Kasumi-1 (cell line): ENCODE results near the gene RFX1.

Experiments used
- DNase-seq, 2 experiments: peaks; one replicate each; lab custom pipeline; 2025; lab: John Stamatoyannopoulos, UW

The RFX1 gene

GRCh38 chr19:13996928-13997630 is 9.0 kb downstream of the RFX1 start:
- DNase-seq, result no peak

DNA sequence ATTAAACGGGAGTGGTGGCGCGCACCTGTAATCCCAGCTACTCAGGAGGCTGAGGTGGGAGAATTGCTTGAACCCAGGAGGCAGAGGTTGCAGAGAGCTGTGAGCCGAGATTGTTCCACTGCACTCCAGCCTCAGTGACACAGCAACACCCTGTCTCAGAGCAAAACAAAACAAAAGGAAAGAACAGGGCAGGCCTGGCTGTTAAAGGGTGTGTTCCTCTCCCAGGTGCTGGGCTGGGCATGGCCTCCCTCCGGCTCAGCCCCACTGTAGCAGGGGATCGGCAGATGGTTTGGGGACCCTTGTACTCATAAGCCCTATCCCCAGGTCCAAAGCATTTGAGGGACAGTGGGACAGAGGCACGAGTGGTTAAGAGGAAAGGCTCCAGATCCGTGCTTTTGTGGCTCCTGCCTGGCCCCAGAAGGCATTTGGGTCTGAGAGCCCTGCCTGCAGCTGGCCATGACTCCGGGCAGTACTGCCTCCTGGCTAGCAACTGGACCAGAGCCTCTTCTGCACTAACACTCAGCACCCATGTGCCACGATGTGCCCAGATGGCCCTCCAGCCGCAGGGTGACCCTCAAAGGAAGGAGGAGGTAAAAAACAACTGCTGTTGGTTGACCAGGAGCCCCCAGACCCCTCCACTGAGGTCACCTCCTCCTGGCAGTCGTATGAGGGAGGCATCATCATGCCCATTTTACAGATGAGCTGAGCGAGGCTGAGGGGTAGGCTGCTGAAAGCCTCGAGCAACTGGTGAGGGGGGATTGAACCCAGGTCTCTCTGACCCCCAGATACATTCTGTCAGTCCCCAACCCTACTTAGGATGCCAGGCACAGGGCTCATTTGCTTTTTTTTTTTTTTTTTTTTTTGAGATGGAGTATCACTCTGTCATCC is 10.0 kb downstream of the RFX1 start:
- DNase-seq, result no peak

GRCh38 chr19:13995017-13995728 is 10.9 kb downstream of the RFX1 start:
- DNase-seq, result no peak

- no peak for DNase-seq
Observed at GRCh38 chr19:13993590-13994300, 12.4 kb downstream of the RFX1 start.

DNA sequence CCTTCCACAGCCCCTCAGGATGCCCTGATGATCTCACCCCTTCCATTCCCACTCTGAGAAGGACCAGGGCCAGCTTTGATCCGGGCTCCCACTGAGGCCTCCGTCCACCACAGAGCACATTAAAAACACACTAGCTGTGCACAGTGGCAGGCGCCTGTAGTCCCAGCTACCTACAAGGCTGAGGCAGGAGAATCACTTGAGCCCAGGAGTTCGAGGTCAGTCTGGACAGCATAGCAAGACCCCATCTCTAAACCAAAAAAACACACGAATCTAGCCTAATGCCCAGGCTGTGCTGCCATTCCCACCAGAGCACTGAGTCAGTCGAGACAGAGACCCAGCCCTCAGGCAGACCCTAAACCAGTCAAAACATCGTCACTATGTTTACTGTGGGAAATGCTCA is 14.1 kb downstream of the RFX1 start:
- DNase-seq, result no peak

DNA sequence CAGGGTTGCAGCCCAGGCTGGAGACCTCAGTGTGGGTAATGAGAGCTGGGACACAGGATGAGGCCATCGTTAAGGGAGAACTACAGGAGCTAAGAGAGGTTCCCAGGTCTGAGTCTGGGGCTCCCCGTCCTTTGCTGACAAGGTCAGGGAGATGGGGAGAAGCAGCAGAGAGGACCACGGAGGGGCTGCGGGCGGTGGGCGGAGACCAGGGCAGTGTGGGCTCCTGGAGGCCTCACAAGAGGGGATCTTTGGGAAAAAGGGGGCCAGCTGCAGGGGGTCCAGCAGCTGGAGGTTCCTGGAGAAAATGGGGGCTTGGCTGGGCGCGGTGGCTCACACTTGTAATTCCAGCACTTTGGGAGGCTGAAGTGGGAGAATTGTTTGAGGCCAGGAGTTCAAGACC is 16.0 kb downstream of the RFX1 start:
- no peak for DNase-seq

DNA sequence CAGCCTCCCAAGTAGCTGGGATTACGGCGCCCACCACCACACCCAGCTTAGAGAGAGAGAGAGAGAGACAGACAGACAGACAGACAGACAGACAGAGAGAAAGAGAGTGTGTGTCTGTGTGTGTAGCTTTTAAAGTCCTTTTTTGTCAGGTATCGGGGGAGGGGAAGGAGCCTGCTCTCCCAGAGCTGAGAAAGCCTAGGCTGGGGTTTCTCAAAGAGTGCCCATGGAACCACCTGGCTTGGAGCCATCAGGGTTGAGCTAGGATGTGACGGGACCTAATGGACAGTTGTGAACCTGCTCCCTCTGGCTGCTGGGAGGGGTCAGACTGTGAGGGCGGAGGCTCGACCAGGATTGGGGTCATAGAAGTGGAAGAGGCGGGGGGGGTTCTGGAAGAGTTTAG is 16.6 kb downstream of the RFX1 start:
- DNase-seq, result no peak

- peak; percentile 26 to 30 for DNase-seq
Observed at GRCh38 chr19:13987101-13987890, 18.8 kb downstream of the RFX1 start.

- peak; percentile 97 to 98 for DNase-seq
Observed at GRCh38 chr19:13986348-13986904, 19.7 kb downstream of the RFX1 start.

DNA sequence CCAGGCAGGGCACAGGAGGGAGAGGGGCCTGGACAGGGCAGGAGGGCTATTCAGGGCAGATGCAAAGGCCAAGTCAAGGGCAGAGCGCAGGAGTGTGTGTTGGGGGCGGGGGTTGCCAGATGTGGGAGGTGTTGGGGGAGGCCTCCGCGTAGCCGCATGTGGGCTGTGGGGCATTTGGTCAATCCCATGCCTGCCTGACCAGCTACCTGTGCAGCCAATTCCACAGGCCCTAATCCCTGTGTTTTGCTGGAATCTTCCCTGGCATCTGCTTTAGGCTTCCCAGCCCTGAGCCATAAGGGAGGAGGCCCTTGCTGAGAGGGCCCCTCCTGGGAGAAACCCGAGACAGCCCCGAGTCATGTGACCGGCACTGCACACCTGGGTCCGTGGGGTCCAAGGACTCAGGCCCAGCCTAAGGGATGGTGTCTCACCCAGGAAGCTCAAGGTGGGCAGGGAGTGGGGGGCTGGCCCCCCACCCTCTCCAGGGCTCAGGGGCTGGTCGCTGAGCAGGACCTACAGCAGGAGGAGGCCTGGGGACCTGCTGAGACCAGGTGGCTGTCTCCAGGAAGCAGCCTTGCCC is 20.3 kb downstream of the RFX1 start:
- DNase-seq, result no peak

DNA sequence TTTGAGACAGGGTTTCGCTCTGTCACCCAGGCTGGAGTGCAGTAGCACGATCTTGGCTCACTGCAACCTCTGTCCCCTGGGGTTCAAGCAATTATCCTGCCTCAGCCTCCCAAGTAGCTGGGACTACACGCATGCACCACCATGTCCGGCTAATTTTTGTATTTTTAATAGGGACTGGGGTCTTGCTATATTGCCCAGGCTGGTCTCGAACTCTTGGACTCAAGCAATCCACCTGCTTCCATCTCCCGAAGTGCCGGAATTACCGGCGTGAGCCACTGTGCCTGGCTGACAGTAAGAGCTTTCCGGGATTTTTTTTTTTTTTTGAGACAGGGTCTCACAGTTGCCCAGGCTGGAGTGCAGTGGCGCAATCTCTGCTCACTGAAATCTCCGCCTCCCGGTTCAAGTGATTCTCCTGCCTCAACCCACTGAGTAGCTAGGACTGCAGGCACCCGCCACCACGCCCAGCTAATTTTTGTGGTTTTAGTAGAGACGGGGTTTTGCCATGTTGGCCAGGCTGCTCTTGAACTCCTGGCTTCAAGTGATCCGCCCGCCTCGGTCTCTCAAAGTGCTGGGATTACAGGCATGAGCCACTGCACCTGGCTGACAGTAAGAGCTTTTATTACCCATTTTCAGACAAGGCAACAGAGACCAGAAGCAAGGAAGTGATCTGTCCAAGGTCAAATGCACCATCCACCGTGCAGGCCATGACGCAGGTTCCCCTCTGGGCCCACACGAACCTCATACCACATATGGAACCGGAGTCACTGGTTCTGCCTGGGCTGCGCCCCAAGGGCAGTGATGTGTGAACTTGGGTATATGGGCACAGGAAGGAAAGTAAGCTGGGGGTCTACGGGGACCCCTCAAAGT is 21.0 kb downstream of the RFX1 start:
- DNase-seq, result no peak

DNA sequence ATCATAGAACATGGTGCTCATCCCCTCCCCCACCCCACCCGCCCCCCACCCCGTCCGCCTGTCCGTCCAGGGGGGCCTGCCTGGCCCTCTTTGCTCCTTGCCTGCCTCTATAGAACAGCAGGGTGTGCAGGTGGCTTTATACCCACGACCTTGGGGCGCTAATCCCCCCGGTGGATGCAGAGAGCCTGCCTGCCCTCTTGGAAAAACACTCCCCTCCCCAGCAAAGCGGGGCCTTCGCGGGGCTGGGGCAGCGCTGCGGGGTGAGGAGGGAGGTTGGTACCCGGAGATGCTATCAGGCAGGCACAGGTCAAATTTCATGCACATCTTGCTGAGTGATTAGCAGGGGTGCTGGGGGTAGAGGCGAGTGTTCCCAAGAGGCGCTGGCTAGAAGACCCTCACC is 21.9 kb downstream of the RFX1 start:
- no peak for DNase-seq

GRCh38 chr19:13983213-13983889 is 22.8 kb downstream of the RFX1 start:
- no peak for DNase-seq

DNA sequence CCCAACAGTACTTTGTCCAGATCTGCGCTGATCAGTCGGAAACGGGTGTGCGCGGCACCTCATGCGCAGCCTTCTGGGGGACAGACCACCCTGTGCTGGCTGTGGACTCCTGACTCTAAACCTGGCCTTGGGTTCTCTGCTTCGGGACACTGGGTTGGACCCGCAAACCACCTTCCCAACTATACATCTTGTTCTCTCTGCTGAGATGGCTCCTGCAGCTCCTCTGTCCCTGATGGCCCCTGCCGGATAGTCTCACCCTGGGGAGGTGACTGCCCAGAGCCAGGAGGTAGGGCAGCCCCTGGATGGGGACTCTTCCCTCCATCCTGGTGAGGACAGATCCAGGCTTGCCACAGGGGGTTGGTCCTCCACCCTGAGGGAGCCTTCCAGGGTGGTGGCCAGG is 23.3 kb downstream of the RFX1 start:
- no peak for DNase-seq

- DNase-seq, result no peak
Observed at GRCh38 chr19:13981988-13982501, 24.1 kb downstream of the RFX1 start.

DNA sequence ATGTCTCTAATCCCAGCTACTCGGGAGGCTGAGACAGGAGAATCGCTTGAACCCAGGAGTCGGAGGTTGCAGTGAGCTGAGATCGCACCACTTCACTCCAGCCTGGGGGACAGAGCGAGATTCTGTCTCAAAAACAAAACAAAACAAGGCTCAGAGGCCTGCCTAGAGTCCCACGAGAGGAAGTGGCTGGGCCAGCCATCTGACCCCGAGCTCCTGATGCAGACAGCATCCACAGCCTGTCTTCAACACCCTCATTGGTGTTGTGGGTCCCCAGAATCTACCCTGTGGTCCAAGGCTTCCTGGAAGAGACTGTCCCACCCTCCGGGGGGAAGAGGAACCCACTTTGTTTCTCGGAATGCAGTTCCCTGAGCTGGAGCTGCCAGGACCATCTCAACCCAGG is 24.7 kb downstream of the RFX1 start:
- DNase-seq, result no peak

GRCh38 chr19:13981021-13981420 is 25.1 kb downstream of the RFX1 start:
- no peak for DNase-seq

DNA sequence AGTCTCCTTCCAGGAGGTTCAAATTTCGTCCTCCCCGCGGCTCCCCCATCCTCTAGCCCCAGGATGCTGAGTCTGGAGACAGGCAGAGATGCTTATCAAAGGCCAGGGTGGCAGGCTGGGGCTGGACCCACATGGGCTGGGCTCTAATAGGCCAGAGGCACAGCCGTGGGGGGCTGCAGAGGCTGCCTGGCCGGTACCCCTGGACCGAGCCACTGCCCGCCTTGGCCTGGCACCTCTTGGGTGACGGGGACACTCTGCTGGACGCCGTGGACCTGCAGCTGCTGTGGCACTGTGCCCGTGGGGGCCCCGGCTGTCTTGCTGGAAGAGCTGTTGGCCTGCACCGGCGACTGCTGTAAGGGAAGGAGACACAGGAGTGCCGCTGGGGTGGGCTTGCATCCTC is 25.8 kb downstream of the RFX1 start:
- DNase-seq, result no peak

DNA sequence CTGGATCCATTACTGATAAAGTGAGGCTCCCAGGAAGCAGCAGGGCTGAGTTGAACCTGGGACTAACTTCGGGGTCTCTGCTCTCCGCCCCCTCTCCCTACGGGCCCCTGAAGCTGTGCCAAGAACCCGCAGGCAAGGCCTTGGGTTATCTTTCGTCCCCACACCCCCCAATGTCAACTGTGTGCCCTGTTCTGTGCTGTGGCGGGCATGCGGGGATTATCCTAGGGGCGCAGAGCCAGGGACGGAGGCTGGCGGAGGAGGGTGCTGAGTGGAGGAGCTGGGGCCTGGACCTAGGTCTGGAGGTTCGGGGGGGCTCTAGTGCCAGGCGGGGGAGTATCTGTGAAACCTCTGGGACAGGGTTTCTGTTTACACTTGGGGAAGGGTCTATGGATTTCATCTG is 26.4 kb downstream of the RFX1 start:
- no peak for DNase-seq
